ENCODE data around the gene CCDC181.
"Not testable (repeated sequence)": the region's sequence is repeated elsewhere in the genome, so short reads cannot be mapped to it uniquely, and the experiment has no call there.

The CCDC181 gene

DNA sequence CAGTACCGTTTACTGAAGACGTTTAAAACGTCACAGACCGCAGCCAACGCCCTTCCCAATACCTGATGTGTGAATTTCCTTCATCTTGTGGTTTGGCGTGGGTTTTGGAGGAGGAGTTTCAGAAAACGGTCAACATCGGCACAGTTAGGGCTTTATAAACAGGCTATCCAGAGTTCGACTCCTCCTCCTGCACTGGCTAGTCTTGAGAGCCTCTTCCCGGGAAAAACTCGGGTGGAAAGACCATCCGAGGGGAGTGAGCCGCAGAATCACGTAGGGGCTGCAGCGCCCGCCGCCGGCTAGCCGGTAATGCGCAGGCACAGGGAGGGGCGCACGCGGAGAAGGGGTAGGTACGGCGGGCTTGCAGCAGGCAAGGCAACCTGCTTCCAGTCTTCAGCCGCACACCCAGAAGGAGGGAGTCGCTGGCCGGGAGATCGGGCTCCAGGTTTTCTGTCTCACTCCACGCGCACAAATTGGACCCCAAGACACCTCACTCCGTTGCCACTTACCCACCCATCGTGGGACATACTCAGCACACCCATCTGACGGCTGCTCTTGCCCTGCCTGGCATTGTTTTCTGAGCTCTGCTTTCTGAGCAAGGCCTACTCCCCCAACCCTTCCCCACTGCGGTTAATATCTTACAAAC, 33.0 kb upstream of the CCDC181 start:
- no peak overlapping the region for H3K9ac ChIP-seq (ENCODE audit: low read depth, low read length)
- peak overlapping the region; percentile 65 for H3K4me3 ChIP-seq (ENCODE audit: low read length)

DNA sequence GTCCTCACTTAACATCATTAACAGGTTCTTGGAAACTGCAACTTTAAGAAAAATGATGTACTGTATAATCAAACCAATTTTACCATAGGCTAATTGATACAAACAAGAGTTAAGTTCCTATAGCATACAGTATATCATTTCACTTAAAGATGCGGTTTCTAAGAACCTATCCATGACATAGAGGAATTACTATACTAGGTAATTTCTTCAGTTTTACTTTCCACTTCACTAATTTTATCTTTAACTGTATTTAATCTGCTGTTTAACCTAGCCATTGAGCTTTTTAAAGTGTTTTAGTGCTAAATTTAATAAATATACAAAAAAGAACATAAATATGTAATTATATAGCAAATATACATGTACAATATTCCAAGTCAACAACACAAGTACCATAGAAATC, 30.2 kb upstream of the CCDC181 start:
- peaks cover 6% of the 10 kb centered on the region for H3K4me1 ChIP-seq (ENCODE audit: control insufficient read depth, insufficient read depth, low read length)
- no peak overlapping the region for H3K9ac ChIP-seq (ENCODE audit: low read depth, low read length)
- H3K4me2 ChIP-seq (ENCODE audit: low read length), result no peak overlapping the region
- no peaks in the 10 kb centered on the region for H3K27me3 ChIP-seq (ENCODE audit: control insufficient read depth, insufficient read depth, low read length)
- H3K36me3 ChIP-seq (ENCODE audit: insufficient read depth, low read length), result no peaks in the 10 kb centered on the region
- H3K4me3 ChIP-seq (ENCODE audit: low read length), result no peak overlapping the region
- H3K9me3 ChIP-seq (replicated peaks; ENCODE audit: low read length), result no peaks in the 10 kb centered on the region

More for the DNA sequence above, 33.0 kb upstream of the CCDC181 start:
- H3K4me2 ChIP-seq (ENCODE audit: low read length), result peak overlapping the region; percentile 90
- no peaks in the 10 kb centered on the region for H3K9me3 ChIP-seq (replicated peaks; ENCODE audit: low read length)
- H3K36me3 ChIP-seq (ENCODE audit: insufficient read depth, low read length), result no peaks in the 10 kb centered on the region
- H3K4me1 ChIP-seq (ENCODE audit: control insufficient read depth, insufficient read depth, low read length), result peaks cover 6% of the 10 kb centered on the region
- no peaks in the 10 kb centered on the region for H3K27me3 ChIP-seq (ENCODE audit: control insufficient read depth, insufficient read depth, low read length)

DNA sequence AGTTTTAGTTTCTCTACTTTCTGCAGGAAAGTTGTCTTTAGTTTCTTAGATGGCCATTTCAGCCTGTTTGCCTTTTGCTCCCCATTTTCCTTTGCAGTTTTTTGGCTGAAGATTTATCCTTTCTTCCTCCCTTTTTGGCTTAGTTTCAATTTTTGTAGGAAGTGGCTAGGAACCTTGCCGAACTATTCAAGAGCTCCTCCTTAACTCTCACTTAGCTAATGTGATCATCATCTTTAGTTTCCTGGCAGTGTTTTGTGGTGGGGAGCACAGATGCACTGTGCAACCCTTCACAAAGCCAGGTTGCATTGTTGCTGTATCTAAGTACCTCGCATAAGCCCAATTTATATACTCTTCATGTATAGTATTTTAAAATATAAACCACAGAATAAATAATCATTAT, 28.8 kb upstream of the CCDC181 start:
- Histone ChIP-seq H3K9ac (ENCODE audit: low read depth, low read length) (no peak overlapping the region), H3K9me3 (replicated peaks; ENCODE audit: low read length) (no peaks in the 10 kb centered on the region), H3K4me3 (ENCODE audit: low read length) (no peak overlapping the region), H3K4me1 (ENCODE audit: control insufficient read depth, insufficient read depth, low read length) (peaks cover 6% of the 10 kb centered on the region), H3K27me3 (ENCODE audit: control insufficient read depth, insufficient read depth, low read length) (no peaks in the 10 kb centered on the region), H3K4me2 (ENCODE audit: low read length) (no peak overlapping the region), H3K36me3 (ENCODE audit: insufficient read depth, low read length) (no peaks in the 10 kb centered on the region)

DNA sequence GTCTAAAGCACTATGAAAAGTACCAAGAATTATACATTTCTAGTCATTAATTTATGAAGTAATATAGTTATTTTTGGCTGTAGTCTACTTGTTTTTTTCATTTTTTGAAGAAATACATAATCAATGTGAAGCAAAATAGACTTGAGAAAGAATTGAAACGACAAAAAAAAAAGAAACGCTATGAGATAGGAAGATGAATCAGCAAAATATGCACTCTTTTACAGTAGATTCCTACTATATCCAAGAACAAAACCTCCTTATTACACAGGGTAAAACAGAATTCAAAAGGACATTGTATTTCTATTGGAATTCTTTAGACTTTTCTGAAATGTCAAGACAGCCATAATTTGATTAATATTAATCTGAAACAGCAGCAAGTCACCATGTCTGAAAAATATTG, 25.6 kb upstream of the CCDC181 start:
- no peak overlapping the region for H3K4me2 ChIP-seq (ENCODE audit: low read length)
- H3K4me3 ChIP-seq (ENCODE audit: low read length), result no peak overlapping the region
- H3K9me3 ChIP-seq (replicated peaks; ENCODE audit: low read length), result no peaks in the 10 kb centered on the region
- H3K9ac ChIP-seq (ENCODE audit: low read depth, low read length), result no peak overlapping the region
- no peaks in the 10 kb centered on the region for H3K27me3 ChIP-seq (ENCODE audit: control insufficient read depth, insufficient read depth, low read length)
- no peaks in the 10 kb centered on the region for H3K36me3 ChIP-seq (ENCODE audit: insufficient read depth, low read length)
- no peaks in the 10 kb centered on the region for H3K4me1 ChIP-seq (ENCODE audit: control insufficient read depth, insufficient read depth, low read length)

DNA sequence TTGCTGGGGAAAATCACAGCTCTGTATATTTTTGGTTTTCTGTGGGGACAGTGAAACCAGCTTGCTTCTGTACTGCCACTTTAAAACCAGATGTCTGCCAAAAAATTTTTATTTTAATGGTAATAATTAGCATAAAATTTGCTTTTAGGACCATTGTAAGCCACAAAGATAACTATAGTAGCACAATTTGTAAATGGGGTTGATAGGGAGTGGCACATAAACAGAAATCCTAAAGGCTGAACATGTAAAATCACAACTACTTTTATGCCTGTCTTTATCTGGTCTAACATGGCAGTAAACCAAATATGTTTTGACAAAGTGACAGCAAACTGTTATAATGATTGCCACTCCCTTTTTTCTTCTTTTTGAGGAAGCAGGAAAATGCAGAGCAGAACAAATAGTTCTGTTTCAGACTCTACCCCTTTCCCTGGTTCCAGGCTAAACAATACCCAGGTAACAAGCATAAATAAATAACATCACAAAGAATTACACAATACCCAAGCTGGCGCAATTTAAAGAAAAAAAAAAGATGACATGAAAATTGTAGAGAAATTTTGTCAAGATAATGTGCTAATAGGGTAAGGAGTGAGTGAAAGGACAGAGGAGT, 24.0 kb upstream of the CCDC181 start:
- H3K4me2 ChIP-seq (ENCODE audit: low read length), result no peak overlapping the region
- no peak overlapping the region for H3K9ac ChIP-seq (ENCODE audit: low read depth, low read length)
- H3K9me3 ChIP-seq (replicated peaks; ENCODE audit: low read length), result no peaks in the 10 kb centered on the region
- no peaks in the 10 kb centered on the region for H3K27me3 ChIP-seq (ENCODE audit: control insufficient read depth, insufficient read depth, low read length)
- no peaks in the 10 kb centered on the region for H3K36me3 ChIP-seq (ENCODE audit: insufficient read depth, low read length)
- H3K4me3 ChIP-seq (ENCODE audit: low read length), result no peak overlapping the region
- no peaks in the 10 kb centered on the region for H3K4me1 ChIP-seq (ENCODE audit: control insufficient read depth, insufficient read depth, low read length)

DNA sequence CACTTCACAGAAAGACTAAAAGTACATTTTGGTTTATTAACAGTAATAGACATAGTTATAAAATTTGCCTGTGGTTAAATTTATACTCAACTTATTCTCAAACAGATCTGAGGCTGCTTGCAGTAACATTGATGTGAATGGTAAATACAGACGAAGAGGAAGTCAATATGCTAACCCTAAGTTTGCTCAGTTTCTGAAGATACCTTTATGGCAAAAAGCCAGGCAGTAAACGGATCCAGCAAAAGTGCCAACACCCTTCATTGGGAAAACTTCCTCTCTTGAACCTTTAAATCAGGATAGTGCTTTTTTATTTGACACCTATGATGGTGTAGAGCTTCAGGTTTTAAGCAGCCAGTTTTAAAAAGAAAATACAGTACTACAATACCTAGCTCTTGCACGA, 16.6 kb upstream of the CCDC181 start:
- H3K4me3 ChIP-seq (ENCODE audit: low read length), result no peak overlapping the region
- peaks cover 8% of the 10 kb centered on the region for H3K27me3 ChIP-seq (ENCODE audit: control insufficient read depth, insufficient read depth, low read length)
- H3K4me1 ChIP-seq (ENCODE audit: control insufficient read depth, insufficient read depth, low read length), result no peaks in the 10 kb centered on the region
- H3K9me3 ChIP-seq (replicated peaks; ENCODE audit: low read length), result no peaks in the 10 kb centered on the region
- H3K9ac ChIP-seq (ENCODE audit: low read depth, low read length), result no peak overlapping the region
- H3K36me3 ChIP-seq (ENCODE audit: insufficient read depth, low read length), result no peaks in the 10 kb centered on the region
- H3K4me2 ChIP-seq (ENCODE audit: low read length), result no peak overlapping the region

DNA sequence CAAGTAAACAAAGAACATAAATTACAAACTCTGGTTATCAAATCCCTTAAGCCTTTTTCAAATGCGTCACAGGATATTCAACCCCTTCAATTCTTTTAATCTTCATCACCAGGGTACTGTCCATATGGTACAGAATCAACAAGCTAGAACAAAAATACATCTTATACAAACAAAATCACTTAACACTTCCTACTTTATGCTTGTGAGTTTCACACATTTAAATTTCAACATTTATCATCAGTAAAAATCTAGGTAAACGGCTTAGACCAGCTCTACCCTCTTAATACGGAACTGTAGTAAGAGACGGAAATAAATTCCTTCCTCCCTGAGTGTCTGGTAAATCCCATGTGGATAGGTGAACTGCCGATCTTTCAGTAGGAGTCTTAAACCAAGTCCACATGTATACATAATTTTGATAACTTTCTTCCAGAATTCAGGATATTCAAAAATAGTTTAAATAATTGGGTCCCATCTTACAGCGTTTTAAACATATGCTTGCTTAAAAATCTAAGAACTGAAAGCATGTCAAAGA, 1.0 kb downstream of the CCDC181 start:
- Histone ChIP-seq H3K9ac (ENCODE audit: low read depth, low read length) (peak overlapping the region; percentile 83), H3K27me3 (ENCODE audit: control insufficient read depth, insufficient read depth, low read length) (no peaks in the 10 kb centered on the region), H3K36me3 (ENCODE audit: insufficient read depth, low read length) (no peaks in the 10 kb centered on the region), H3K9me3 (replicated peaks; ENCODE audit: low read length) (no peaks in the 10 kb centered on the region), H3K4me1 (ENCODE audit: control insufficient read depth, insufficient read depth, low read length) (no peaks in the 10 kb centered on the region), H3K4me2 (ENCODE audit: low read length) (peak overlapping the region; percentile 99), H3K4me3 (ENCODE audit: low read length) (peak overlapping the region; percentile 84)

DNA sequence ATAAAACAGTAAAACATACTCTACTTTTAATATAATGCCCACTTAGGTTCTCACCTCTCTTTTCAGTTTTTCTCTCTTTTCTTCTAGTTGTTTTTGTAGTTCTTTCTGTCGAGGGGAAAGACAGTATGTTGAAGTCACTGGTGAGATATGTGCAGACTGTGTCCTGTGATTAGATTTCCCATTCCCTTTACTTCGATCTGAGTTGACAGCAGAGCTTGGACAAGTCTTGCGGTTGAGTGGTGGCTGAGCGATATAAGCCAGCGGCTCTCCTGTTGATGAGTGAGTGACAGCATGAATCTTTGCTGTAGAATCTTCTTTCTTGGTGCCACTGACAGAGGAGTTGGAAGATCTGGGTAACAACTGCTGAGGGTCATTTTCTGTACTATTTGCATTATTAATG, 6.0 kb downstream of the CCDC181 start:
- no peaks in the 10 kb centered on the region for H3K9me3 ChIP-seq (replicated peaks; ENCODE audit: low read length)
- no peaks in the 10 kb centered on the region for H3K4me1 ChIP-seq (ENCODE audit: control insufficient read depth, insufficient read depth, low read length)
- no peak overlapping the region for H3K9ac ChIP-seq (ENCODE audit: low read depth, low read length)
- no peak overlapping the region for H3K4me3 ChIP-seq (ENCODE audit: low read length)
- no peak overlapping the region for H3K4me2 ChIP-seq (ENCODE audit: low read length)
- no peaks in the 10 kb centered on the region for H3K36me3 ChIP-seq (ENCODE audit: insufficient read depth, low read length)
- no peaks in the 10 kb centered on the region for H3K27me3 ChIP-seq (ENCODE audit: control insufficient read depth, insufficient read depth, low read length)

DNA sequence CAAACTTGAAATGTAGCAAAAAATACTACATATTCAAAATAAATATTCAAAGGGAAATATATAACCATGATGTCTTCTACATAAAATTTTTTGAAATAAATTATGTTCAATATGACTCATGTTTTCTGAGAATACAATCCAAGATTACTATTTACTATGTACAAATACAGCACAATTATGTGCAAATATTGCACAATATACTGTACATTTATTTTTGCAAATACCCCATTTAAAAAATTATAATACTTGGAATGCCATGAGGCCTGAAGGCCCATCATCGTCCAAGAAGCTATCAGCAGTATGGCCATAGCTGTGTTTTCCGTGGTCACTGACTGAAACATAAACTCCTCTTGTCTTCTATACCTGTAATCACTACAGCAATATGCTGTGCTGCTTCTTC, 12.3 kb downstream of the CCDC181 start:
- Histone ChIP-seq H3K36me3 (ENCODE audit: insufficient read depth, low read length) (no peaks in the 10 kb centered on the region), H3K27me3 (ENCODE audit: control insufficient read depth, insufficient read depth, low read length) (no peaks in the 10 kb centered on the region), H3K9ac (ENCODE audit: low read depth, low read length) (no peak overlapping the region), H3K4me3 (ENCODE audit: low read length) (no peak overlapping the region), H3K4me2 (ENCODE audit: low read length) (no peak overlapping the region), H3K4me1 (ENCODE audit: control insufficient read depth, insufficient read depth, low read length) (no peaks in the 10 kb centered on the region), H3K9me3 (replicated peaks; ENCODE audit: low read length) (no peaks in the 10 kb centered on the region)

DNA sequence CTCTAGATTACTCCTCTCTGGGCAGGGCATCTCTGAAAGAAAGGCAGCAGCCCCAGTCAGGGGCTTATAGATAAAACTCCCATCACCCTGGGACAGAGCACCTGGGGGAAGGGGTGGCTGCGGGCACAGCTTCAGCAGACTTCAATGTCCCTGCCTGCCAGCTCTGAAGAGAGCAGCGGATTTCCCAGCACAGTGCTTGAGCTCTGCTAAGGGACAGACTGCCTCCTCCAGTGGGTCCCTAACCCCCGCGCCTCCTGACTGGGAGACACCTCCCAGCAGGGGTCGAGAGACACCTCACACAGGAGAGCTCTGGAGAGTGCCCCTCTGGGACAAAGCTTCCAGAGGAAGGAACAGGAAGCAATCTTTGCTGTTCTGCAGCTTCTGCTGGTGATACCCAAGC, 18.9 kb downstream of the CCDC181 start:
- H3K4me2 ChIP-seq (ENCODE audit: low read length); H3K4me1 ChIP-seq (ENCODE audit: control insufficient read depth, insufficient read depth, low read length); H3K27me3 ChIP-seq (ENCODE audit: control insufficient read depth, insufficient read depth, low read length): not testable (repeated sequence)

DNA sequence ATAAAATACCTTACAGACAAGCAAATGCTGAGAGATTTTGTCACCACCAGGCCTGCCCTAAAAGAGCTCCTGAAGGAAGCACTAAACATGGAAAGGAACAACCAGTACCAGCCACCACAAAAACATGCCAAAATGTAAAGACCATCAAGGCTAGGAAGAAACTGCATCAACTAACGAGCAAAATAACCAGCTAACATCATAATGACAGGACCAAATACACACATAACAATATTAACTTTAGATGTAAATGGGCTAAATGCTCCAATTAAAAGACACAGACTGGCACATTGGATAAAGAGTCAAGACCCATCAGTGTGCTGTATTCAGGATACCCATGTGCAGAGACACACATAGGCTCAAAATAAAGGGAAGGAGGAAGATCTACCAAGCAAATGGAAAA, 24.7 kb downstream of the CCDC181 start:
- not testable (repeated sequence) for H3K27me3 ChIP-seq (ENCODE audit: control insufficient read depth, insufficient read depth, low read length); H3K9ac ChIP-seq (ENCODE audit: low read depth, low read length); H3K9me3 ChIP-seq (replicated peaks; ENCODE audit: low read length); H3K4me2 ChIP-seq (ENCODE audit: low read length); H3K36me3 ChIP-seq (ENCODE audit: insufficient read depth, low read length); H3K4me1 ChIP-seq (ENCODE audit: control insufficient read depth, insufficient read depth, low read length); H3K4me3 ChIP-seq (ENCODE audit: low read length)

More for the DNA sequence above, 18.9 kb downstream of the CCDC181 start:
- H3K9me3 ChIP-seq (replicated peaks; ENCODE audit: low read length); H3K9ac ChIP-seq (ENCODE audit: low read depth, low read length); H3K36me3 ChIP-seq (ENCODE audit: insufficient read depth, low read length); H3K4me3 ChIP-seq (ENCODE audit: low read length): not testable (repeated sequence)

DNA sequence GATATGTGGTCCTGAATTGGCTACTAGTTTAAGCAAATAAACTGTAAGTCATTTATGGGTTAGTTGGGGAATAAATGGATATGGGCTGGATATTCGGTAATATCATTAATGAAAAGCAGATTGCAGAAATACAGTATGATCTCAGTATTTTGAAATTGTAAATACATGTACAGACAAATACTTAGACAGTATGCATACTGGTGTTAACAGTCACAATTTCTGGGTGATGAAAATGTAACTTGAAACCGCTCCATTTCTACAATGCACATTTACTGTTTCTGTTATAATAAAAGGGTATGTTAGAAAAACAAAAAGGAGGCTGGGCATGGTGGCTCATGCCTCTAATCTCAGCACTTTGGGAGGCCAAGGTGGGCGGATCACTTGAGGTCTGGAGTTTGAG, 31.3 kb downstream of the CCDC181 start:
- Histone ChIP-seq H3K4me2 (ENCODE audit: low read length) (no peak overlapping the region), H3K27me3 (ENCODE audit: control insufficient read depth, insufficient read depth, low read length) (no peaks in the 10 kb centered on the region), H3K9me3 (replicated peaks; ENCODE audit: low read length) (no peaks in the 10 kb centered on the region), H3K36me3 (ENCODE audit: insufficient read depth, low read length) (peaks cover 22% of the 10 kb centered on the region), H3K9ac (ENCODE audit: low read depth, low read length) (no peak overlapping the region), H3K4me3 (ENCODE audit: low read length) (no peak overlapping the region), H3K4me1 (ENCODE audit: control insufficient read depth, insufficient read depth, low read length) (no peaks in the 10 kb centered on the region)
